Body of pancreas (tissue), 4 donors: ENCODE data around the gene MCMBP.

Experiments
- CTCF ChIP-seq, 7 experiments: fragments of 450-650 bp in 4 of 7; fragments of 200-600 bp in 3 of 7; sonication (generic) in 3 of 7; IDR thresholded peaks; one replicate each; pipeline ENCODE4 v1.5.1; 2016 to 2019; ENCODE audit warnings: antibody characterized with exemption in 7 of 7
- POLR2A ChIP-seq, 3 donors: fragments of 450-650 bp; IDR thresholded peaks; one replicate each; pipeline ENCODE4 v1.6.1; 2016; ENCODE audit warnings: antibody characterized with exemption in 3 of 3, mild to moderate bottlenecking in 2 of 3

- no peak for TF ChIP-seq POLR2A (IDR thresholded peaks at IDR 0.05)
- TF ChIP-seq CTCF (IDR thresholded peaks at IDR 0.05), result no peak
Observed at GRCh38 chr10:119811122-119811521, 61.5 kb downstream of the MCMBP start.
